ENCODE data around the gene RPP40. TPM values are rescaled to one million over a fixed set of nuclear protein-coding genes. Genes with fewer than 3 reads are reported as not detected.

RPP40 gene
- total RNA-seq, 3 donors from 2014 or later (not counting 1 experiment from before 2014, with no cell fraction given) = 1.3 to 1.7 (median 1.3) TPM

DNA sequence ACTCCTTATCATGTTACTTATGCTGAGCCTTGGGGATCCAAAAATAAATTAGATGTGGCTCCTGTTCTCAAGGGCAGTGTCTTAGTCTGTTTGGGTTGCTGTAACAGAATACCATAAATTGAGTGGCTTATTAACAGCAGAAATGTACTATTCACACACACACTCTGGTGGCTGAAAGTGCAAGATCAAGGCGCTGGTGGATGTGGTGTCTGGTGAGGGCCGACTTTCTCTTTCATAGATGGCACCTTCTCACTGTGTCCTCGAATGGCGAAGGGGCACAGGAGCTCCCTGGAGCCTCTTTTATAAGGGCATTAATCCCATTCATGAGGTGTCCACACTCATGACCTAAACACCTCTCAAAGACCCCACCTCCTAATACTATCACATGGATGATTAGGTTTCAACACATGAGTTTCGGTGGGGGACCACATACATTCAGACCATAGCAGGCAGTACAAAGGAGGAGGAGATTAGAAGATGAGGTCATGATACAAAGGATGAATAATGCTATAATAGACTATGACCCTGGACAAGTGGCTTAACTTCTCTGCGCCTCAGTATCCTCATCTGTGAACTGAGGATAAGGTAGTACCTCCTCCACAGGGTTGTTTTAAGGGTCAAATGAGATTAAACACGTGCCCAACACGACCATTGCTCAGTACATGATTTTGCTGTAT is 34.1 kb downstream of the RPP40 start:
- H3K27ac ChIP-seq (ENCODE audit: low read length) = no peak overlapping the region
- H3K4me1 ChIP-seq (ENCODE audit: control insufficient read depth, insufficient read depth, low read length) = no peaks in the 10 kb centered on the region
- peaks cover 0 to 7% of the 10 kb centered on the region in 2 donors for H3K27me3 Mint-ChIP-seq (ENCODE audit: low read depth in 2 of 2)
- ATAC-seq (no peak), DNase-seq (no peak)
- TF ChIP-seq, protein P1, sequence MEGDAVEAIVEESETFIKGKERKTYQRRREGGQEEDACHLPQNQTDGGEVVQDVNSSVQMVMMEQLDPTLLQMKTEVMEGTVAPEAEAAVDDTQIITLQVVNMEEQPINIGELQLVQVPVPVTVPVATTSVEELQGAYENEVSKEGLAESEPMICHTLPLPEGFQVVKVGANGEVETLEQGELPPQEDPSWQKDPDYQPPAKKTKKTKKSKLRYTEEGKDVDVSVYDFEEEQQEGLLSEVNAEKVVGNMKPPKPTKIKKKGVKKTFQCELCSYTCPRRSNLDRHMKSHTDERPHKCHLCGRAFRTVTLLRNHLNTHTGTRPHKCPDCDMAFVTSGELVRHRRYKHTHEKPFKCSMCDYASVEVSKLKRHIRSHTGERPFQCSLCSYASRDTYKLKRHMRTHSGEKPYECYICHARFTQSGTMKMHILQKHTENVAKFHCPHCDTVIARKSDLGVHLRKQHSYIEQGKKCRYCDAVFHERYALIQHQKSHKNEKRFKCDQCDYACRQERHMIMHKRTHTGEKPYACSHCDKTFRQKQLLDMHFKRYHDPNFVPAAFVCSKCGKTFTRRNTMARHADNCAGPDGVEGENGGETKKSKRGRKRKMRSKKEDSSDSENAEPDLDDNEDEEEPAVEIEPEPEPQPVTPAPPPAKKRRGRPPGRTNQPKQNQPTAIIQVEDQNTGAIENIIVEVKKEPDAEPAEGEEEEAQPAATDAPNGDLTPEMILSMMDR (IDR thresholded peaks at IDR 0.05) = no peak
- WGBS (ENCODE audit: insufficient coverage) = 93% methylated on average over 7 of the region's 8 CpGs
- no peaks in the 10 kb centered on the region for H3K36me3 Mint-ChIP-seq
- H3K4me3 ChIP-seq (ENCODE audit: low read length) = no peak overlapping the region
- peaks cover 0 to 4% of the 10 kb centered on the region in 2 donors for H3K4me1 Mint-ChIP-seq
- no peaks in the 10 kb centered on the region for H3K9me3 ChIP-seq (ENCODE audit: control insufficient read depth, insufficient read depth, low read length)
- H3K36me3 ChIP-seq (ENCODE audit: control insufficient read depth, insufficient read depth, low read length) = no peaks in the 10 kb centered on the region
- no peaks in the 10 kb centered on the region for H3K27me3 ChIP-seq (ENCODE audit: control insufficient read depth, insufficient read depth, low read length)
- H3K27ac Mint-ChIP-seq = no peak overlapping the region
- intact Hi-C loops (cut with micrococcal nuclease) = no loop called here
- H3K4me3 Mint-ChIP-seq = no peak overlapping the region
- no peaks in the 10 kb centered on the region for H3K9me3 Mint-ChIP-seq

DNA sequence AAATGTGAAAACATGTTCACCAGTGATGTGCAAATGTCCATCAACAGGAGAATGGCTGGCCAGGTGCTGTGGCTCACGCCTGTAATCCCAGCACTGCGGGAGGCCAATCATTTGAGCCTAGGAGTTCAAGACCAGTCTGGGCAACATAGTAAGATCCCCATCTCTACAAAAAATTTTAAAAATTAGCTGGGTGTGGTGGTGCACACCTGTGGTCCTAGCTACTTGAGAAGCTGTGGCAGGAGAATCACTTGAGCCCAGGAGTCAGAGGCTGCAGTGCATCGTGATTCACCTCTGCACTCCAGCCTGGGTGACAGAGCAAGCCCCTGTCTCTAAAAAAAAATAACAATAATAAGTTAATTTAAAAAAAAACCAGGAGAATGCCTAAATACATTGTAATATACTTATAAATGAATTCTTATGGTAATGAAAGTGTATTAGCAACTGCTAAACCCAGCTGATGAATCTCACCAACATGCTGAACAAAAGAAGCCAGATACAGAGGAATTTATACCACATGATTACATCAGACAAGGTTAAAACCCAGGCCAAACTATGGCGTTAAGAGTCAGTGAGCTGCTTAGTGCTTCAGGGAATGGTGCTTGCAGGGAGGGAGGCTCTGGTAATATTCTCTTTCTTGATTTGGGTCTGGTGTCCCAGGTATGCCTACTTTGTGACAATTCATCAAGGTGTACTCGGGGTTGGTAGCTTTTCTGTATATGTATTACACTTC is 36.4 kb downstream of the RPP40 start:
- Histone ChIP-seq H3K4me3 (ENCODE audit: low read length) (no peak overlapping the region), H3K9me3 (ENCODE audit: control insufficient read depth, insufficient read depth, low read length) (no peaks in the 10 kb centered on the region), H3K36me3 (ENCODE audit: control insufficient read depth, insufficient read depth, low read length) (no peaks in the 10 kb centered on the region), H3K27ac (ENCODE audit: low read length) (no peak overlapping the region), H3K27me3 (ENCODE audit: control insufficient read depth, insufficient read depth, low read length) (no peaks in the 10 kb centered on the region), H3K4me1 (ENCODE audit: control insufficient read depth, insufficient read depth, low read length) (no peaks in the 10 kb centered on the region)
- H3K4me1 Mint-ChIP-seq = peaks cover 0 to 4% of the 10 kb centered on the region in 2 donors
- ATAC-seq (no peak), DNase-seq (no peak)
- TF ChIP-seq, protein P1 (IDR thresholded peaks at IDR 0.05) = no peak
- H3K9me3 Mint-ChIP-seq = no peaks in the 10 kb centered on the region
- H3K27me3 Mint-ChIP-seq (ENCODE audit: low read depth in 2 of 2) = peaks cover 0 to 7% of the 10 kb centered on the region in 2 donors
- WGBS (ENCODE audit: insufficient coverage) = 99% methylated on average over 4 of the region's 5 CpGs
- H3K27ac Mint-ChIP-seq = no peak overlapping the region
- H3K36me3 Mint-ChIP-seq = no peaks in the 10 kb centered on the region
- no peak overlapping the region for H3K4me3 Mint-ChIP-seq
- intact Hi-C loops (cut with micrococcal nuclease) = no loop called here

DNA sequence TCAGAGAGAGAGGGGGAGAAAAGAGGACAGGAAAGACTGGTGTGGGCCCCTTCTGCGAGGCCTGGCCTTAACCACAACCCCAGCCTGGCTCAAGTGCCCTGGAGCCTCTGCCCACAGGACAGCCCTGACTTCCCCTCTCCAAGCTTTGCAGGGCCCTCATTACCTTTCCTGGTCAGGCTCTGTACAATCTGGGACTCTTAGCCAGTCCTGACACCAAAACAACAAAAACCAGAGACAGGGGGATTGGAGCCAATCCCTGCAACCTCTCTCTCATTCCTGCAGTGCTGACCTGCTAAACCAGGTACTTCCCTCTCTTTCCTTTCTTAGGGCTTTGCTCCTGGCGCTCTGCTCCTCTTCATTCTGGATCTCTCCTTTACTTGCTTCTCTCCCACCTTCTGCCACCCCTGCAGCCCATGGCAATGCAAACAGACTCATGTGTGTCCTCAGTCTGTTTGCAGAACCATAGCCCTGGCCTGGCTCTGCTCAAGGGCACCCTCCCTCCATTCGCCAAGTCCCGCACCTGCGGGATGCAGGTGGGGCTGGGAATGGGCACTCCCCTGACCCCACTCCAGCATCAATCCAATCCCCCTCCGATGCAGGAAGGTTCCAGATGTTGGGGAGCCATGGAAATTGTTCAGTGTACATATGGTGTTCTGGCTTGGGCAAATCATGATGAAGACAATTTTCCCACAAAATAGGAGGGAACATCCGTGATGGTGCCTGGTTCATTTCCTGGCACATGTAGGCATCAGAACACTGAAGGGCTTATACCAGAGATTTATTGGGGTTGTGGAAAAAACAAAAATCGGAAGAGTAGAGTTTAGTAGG is 38.1 kb downstream of the RPP40 start:
- DNase-seq = no peak
- ATAC-seq = no peak
- H3K36me3 ChIP-seq (ENCODE audit: control insufficient read depth, insufficient read depth, low read length) = no peaks in the 10 kb centered on the region
- Mint-ChIP-seq H3K4me3 (no peak overlapping the region), H3K27ac (no peak overlapping the region), H3K4me1 (peaks cover 0 to 4% of the 10 kb centered on the region in 2 donors), H3K27me3 (ENCODE audit: low read depth in 2 of 2) (peaks cover 0 to 10% of the 10 kb centered on the region in 2 donors), H3K36me3 (no peaks in the 10 kb centered on the region), H3K9me3 (no peaks in the 10 kb centered on the region)
- no peak overlapping the region for H3K4me3 ChIP-seq (ENCODE audit: low read length)
- TF ChIP-seq, protein P1 (IDR thresholded peaks at IDR 0.05) = no peak
- 76% methylated on average over 7 of the region's 8 CpGs for WGBS (ENCODE audit: insufficient coverage)
- no peaks in the 10 kb centered on the region for H3K4me1 ChIP-seq (ENCODE audit: control insufficient read depth, insufficient read depth, low read length)
- no peak overlapping the region for H3K27ac ChIP-seq (ENCODE audit: low read length)
- H3K9me3 ChIP-seq (ENCODE audit: control insufficient read depth, insufficient read depth, low read length) = no peaks in the 10 kb centered on the region
- no peaks in the 10 kb centered on the region for H3K27me3 ChIP-seq (ENCODE audit: control insufficient read depth, insufficient read depth, low read length)
- intact Hi-C loops (cut with micrococcal nuclease) = no loop called here

Measured in natural killer cell (primary cell).